Measurements from ENCODE around the gene USP19. TPM values are rescaled to one million over a fixed set of nuclear protein-coding genes. Genes with fewer than 3 reads are reported as not detected.

The USP19 gene
- total RNA-seq, 2 donors from 2014 or later: 49.3 to 58.7 TPM

DNA sequence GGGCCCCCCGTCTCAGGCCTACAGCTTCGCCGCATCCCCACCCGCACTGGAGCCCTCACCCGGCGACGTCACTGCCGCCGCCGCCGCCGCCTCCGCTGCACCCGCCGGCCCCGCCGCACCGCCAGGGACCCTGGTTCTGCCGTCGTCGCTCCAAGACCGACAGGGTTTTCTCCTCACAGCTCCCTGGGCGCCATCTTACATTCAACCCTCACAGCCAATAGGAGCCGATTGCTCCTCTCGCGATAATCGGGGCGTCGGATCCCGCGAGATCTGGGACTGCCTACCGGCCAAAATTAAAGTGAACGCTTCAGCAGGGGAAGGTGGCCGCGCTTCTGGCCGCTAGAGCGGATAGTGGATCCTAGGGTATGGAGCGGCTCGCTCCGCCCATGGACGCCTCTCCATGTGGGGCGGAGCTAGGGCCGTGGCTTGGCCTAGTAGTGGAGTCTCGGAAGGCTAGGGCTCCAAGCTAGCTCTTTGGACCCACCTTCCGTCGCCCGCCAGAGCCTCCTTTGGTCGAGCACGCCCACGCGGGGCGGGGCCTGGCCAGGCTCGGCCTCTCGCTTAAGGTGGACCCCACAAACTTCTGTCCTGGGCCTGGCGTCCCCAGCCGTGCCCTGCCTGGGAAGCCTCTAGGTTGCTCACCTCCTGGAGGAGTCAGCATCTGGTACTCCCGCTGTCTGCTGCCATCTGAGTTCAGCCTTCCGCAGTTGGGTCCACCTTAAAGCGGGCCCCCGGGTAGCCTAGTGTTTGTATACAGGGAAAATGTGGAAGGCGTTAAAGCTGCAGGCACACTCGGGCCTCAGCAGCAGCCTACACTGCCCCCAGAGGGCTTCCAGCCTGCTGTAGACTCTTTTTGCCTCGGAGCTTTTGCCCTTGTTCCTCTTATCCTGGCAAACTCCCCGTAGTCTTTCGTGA, 26.5 kb downstream of the USP19 start, which contains the start of gene QRICH1:
TSS of gene QRICH1 (minus strand) at position 219 of the 915 bp plus-strand sequence. CDS start 17,054 bp downstream, outside the sequence.
- Histone ChIP-seq H3K36me3 (peaks cover 21% of the 10 kb centered on the region), H3K27me3 (no peaks in the 10 kb centered on the region), H3K9me3 (no peaks in the 10 kb centered on the region), H3K4me3 (peak within 1 kb of the TSS; percentile 87 to 99), H3K4me1 (peaks cover 0 to 54% of the 10 kb centered on the region in 2 donors), H3K27ac (peak within 1 kb of the TSS; percentile 95 to 96)
- TF ChIP-seq, protein P1, sequence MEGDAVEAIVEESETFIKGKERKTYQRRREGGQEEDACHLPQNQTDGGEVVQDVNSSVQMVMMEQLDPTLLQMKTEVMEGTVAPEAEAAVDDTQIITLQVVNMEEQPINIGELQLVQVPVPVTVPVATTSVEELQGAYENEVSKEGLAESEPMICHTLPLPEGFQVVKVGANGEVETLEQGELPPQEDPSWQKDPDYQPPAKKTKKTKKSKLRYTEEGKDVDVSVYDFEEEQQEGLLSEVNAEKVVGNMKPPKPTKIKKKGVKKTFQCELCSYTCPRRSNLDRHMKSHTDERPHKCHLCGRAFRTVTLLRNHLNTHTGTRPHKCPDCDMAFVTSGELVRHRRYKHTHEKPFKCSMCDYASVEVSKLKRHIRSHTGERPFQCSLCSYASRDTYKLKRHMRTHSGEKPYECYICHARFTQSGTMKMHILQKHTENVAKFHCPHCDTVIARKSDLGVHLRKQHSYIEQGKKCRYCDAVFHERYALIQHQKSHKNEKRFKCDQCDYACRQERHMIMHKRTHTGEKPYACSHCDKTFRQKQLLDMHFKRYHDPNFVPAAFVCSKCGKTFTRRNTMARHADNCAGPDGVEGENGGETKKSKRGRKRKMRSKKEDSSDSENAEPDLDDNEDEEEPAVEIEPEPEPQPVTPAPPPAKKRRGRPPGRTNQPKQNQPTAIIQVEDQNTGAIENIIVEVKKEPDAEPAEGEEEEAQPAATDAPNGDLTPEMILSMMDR (IDR thresholded peaks at IDR 0.05): peak; percentile 12 to 63
- DNase-seq (ENCODE audit: low spot score): peak; percentile 98

DNA sequence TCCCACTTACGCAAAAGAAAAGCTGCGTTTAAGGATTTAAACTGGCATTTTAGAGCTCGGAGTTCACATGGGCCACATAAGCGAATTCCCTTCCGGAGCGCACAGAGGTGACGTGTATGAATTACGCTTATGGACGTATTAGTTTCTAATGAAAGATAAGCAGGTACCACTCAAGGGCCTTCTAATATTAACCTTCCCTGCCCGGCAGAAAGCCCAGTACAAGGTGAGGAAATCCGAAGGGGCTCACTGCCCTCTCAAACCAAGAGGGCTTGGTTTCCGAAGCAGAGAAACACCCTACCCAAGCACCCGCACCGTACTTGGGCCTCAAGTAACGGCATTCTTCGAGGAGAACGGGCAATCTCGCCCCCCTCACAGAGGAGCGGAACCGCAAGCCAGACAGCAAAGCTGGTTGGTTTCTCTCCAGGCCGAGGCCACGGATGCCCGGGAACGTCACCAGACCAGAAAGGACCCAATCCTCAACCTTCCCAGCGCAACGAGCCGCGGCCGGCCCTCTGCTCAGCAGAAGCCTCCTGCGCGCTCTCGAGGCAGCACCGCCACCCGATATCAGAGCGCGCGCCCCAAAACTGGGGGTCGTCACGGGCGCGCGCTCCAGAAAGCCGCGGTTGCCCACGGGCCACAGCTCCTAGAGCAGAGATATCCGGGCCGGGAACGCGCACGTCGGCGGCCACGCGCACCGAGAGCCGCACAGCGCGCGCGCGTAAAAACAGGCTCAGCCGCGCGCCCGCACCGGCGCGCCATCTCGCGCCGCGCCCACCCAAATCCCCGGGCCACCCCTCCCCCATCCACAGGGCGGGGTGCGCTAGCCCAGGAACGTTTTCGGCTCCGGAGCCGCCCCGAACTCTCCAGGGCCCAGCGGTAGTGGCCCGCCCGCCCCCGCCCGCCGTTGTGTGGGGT, 27.4 kb downstream of the USP19 start:
- Histone ChIP-seq H3K4me1 (peaks cover 0 to 48% of the 10 kb centered on the region in 2 donors), H3K27ac (peak overlapping the region; percentile 95 to 96), H3K36me3 (peaks cover 12% of the 10 kb centered on the region), H3K4me3 (peak overlapping the region; percentile 87 to 99), H3K9me3 (no peaks in the 10 kb centered on the region), H3K27me3 (no peaks in the 10 kb centered on the region)
- TF ChIP-seq, protein P1 (IDR thresholded peaks at IDR 0.05): no peak
- peak; percentile 66 for DNase-seq (ENCODE audit: low spot score)

DNA sequence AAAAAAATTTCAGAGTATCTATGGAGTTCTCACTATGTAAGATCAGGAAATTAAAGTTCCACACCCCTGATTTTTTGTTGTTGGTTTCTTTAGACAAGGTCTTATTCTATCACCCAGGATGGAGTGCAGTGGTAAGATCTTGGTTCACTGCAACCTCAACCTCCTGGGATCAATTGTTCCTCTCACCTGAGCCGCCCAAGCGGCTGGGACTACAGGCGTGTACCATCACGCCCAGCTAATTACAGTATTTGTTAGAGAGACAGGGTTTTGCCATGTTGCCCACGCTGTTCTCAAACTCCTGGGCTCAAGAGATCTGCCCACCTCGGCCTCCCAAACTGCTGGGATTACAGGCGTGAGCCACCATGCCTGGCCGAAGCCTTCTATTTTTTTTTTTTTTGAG, 39.2 kb downstream of the USP19 start:
- no peak overlapping the region for H3K4me3 ChIP-seq
- no peaks in the 10 kb centered on the region for H3K9me3 ChIP-seq
- H3K27ac ChIP-seq: no peak overlapping the region
- peaks cover 16% of the 10 kb centered on the region for H3K36me3 ChIP-seq
- TF ChIP-seq, protein P1 (IDR thresholded peaks at IDR 0.05): no peak
- H3K4me1 ChIP-seq: peaks cover 0 to 5% of the 10 kb centered on the region in 2 donors
- H3K27me3 ChIP-seq: no peaks in the 10 kb centered on the region
- DNase-seq (ENCODE audit: low spot score): no peak

DNA sequence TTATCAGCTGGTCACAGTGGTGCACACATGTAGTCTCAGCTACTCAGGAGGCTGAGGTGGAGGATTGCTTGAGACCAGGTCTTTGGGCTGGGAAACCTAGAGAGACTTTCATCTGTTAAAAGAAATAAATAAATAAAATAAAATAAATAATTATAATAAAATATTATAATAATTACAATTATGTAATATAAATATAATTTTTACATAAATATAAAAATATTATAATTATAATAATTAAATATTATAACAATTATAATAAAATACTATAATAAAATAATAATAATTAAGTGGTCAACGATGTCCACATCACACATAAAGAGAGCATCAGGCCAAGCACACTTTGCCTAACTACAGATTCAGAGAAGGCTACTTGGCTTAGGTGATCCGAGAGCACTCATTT, 41.4 kb downstream of the USP19 start:
- peaks cover 0 to 5% of the 10 kb centered on the region in 2 donors for H3K4me1 ChIP-seq
- no peak for DNase-seq (ENCODE audit: low spot score)
- TF ChIP-seq, protein P1 (IDR thresholded peaks at IDR 0.05): no peak
- no peak overlapping the region for H3K4me3 ChIP-seq
- peaks cover 32% of the 10 kb centered on the region for H3K36me3 ChIP-seq
- H3K27me3 ChIP-seq: no peaks in the 10 kb centered on the region
- H3K9me3 ChIP-seq: no peaks in the 10 kb centered on the region
- no peak overlapping the region for H3K27ac ChIP-seq

DNA sequence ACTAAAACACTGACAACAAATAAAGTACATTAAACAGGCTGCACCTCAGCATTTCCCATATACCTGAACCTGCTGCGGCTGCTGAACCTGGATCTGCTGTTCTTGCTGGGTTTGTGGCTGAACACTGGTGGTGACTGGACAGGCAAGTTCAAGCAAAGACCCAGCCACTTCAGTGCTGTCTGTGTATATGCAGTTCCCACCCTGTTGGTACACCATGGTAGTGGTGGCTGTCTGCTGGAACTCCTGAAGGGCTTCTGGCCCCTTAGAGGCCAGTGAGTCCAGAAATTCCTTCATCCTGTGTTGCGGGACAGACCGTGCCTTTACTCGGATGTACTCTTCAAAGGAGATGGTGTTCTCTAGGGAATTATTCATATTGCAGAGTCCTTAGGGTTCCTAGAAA, 44.0 kb downstream of the USP19 start:
- TF ChIP-seq, protein P1 (IDR thresholded peaks at IDR 0.05): no peak
- Histone ChIP-seq H3K9me3 (no peaks in the 10 kb centered on the region), H3K4me3 (no peak overlapping the region), H3K27ac (no peak overlapping the region), H3K36me3 (peaks cover 55% of the 10 kb centered on the region), H3K4me1 (peaks cover 0 to 5% of the 10 kb centered on the region in 2 donors), H3K27me3 (no peaks in the 10 kb centered on the region)
- DNase-seq (ENCODE audit: low spot score): no peak
